ENCODE data around the gene PDE9A. TPM values are rescaled to one million over a fixed set of nuclear protein-coding genes. Genes with fewer than 3 reads are reported as not detected.

Gene PDE9A
- 0.07 and 0.09 TPM in 2 replicates for polyA plus RNA-seq (2011; rRNA removed)
- polyA minus RNA-seq (2011; rRNA and poly(A)+ RNA removed): 0.19 TPM in 1 of 2 replicates, not detected in the other

- ChIA-PET POLR2A (no interaction called here), CTCF (interaction anchor here (2.4 kb wide), 1 partner anchor 8 kb away, joined by 7 read pairs; no protein-coding TSS in a partner anchor)
- no peaks in the 10 kb centered on the region for H3K36me3 ChIP-seq (ENCODE audit: control insufficient read depth, insufficient read depth, low read length)
- TF ChIP-seq, protein P1, sequence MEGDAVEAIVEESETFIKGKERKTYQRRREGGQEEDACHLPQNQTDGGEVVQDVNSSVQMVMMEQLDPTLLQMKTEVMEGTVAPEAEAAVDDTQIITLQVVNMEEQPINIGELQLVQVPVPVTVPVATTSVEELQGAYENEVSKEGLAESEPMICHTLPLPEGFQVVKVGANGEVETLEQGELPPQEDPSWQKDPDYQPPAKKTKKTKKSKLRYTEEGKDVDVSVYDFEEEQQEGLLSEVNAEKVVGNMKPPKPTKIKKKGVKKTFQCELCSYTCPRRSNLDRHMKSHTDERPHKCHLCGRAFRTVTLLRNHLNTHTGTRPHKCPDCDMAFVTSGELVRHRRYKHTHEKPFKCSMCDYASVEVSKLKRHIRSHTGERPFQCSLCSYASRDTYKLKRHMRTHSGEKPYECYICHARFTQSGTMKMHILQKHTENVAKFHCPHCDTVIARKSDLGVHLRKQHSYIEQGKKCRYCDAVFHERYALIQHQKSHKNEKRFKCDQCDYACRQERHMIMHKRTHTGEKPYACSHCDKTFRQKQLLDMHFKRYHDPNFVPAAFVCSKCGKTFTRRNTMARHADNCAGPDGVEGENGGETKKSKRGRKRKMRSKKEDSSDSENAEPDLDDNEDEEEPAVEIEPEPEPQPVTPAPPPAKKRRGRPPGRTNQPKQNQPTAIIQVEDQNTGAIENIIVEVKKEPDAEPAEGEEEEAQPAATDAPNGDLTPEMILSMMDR (IDR thresholded peaks at IDR 0.05; ENCODE audit: insufficient read depth, low read depth, low read length): no peak
- H3K27me3 ChIP-seq (ENCODE audit: control insufficient read depth, insufficient read depth, low read length): peaks cover 30% of the 10 kb centered on the region
- H3K4me3 ChIP-seq (ENCODE audit: low read depth, low read length): no peak within 1 kb of the TSS
- DNase-seq (ENCODE audit: low read depth): no peak
Observed at GRCh38 chr21:42653231-42654061, at the start of gene PDE9A. Gene PDE9A, plus strand, starts transcription at chr21:42653621. Its CDS starts 194 bp downstream, at chr21:42653815.

- DNase-seq (ENCODE audit: low read depth): no peak
- ChIA-PET CTCF (no interaction called here), POLR2A (no interaction called here)
- TF ChIP-seq, protein P1 (IDR thresholded peaks at IDR 0.05; ENCODE audit: insufficient read depth, low read depth, low read length): no peak
- no peak overlapping the region for H3K4me3 ChIP-seq (ENCODE audit: low read depth, low read length)
- H3K36me3 ChIP-seq (ENCODE audit: control insufficient read depth, insufficient read depth, low read length): no peaks in the 10 kb centered on the region
- H3K27me3 ChIP-seq (ENCODE audit: control insufficient read depth, insufficient read depth, low read length): no peaks in the 10 kb centered on the region
Observed at GRCh38 chr21:42607102-42607501, 46.3 kb upstream of the PDE9A start.

DNA sequence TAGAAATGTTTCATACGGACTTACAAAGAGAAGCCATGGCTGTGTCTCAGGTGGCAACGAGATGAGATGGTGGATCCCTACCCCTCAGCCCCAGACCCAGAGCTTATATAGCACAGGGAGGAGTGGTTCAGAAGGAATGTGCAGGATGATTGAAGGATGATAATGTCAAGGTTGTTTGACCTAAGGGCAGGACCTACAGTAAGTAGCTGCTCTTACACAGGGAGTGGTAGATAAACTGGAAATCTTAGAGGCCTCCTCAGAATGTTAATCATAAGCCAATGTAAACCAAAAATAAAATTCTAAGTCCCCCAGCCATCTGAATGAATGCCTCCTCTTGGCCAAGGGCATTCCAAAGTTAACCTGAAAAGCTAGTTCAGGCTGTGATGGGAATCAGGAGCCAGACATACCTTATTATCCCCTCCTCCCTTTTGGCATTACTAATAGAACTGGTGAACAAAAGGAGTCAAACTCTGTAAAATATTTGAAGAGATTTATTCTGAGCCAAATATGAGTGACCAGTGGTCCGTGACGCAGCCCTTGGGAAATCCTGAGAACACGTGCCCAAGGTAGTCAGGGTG is 45.8 kb upstream of the PDE9A start:
- TF ChIP-seq, protein P1 (IDR thresholded peaks at IDR 0.05; ENCODE audit: insufficient read depth, low read depth, low read length): no peak
- H3K4me3 ChIP-seq (ENCODE audit: low read depth, low read length): no peak overlapping the region
- no peaks in the 10 kb centered on the region for H3K27me3 ChIP-seq (ENCODE audit: control insufficient read depth, insufficient read depth, low read length)
- no peak for DNase-seq (ENCODE audit: low read depth)
- POLR2A ChIA-PET: no interaction called here
- CTCF ChIA-PET: no interaction called here
- H3K36me3 ChIP-seq (ENCODE audit: control insufficient read depth, insufficient read depth, low read length): no peaks in the 10 kb centered on the region

GRCh38 chr21:42608446-42608845 is 45.0 kb upstream of the PDE9A start:
- Histone ChIP-seq H3K27me3 (ENCODE audit: control insufficient read depth, insufficient read depth, low read length) (no peaks in the 10 kb centered on the region), H3K36me3 (ENCODE audit: control insufficient read depth, insufficient read depth, low read length) (no peaks in the 10 kb centered on the region), H3K4me3 (ENCODE audit: low read depth, low read length) (no peak overlapping the region)
- POLR2A ChIA-PET: no interaction called here
- CTCF ChIA-PET: no interaction called here
- TF ChIP-seq, protein P1 (IDR thresholded peaks at IDR 0.05; ENCODE audit: insufficient read depth, low read depth, low read length): no peak
- no peak for DNase-seq (ENCODE audit: low read depth)

GRCh38 chr21:42609811-42610210 is 43.6 kb upstream of the PDE9A start:
- ChIA-PET CTCF (no interaction called here), POLR2A (no interaction called here)
- no peak overlapping the region for H3K4me3 ChIP-seq (ENCODE audit: low read depth, low read length)
- no peaks in the 10 kb centered on the region for H3K27me3 ChIP-seq (ENCODE audit: control insufficient read depth, insufficient read depth, low read length)
- H3K36me3 ChIP-seq (ENCODE audit: control insufficient read depth, insufficient read depth, low read length): no peaks in the 10 kb centered on the region
- no peak for DNase-seq (ENCODE audit: low read depth)
- TF ChIP-seq, protein P1 (IDR thresholded peaks at IDR 0.05; ENCODE audit: insufficient read depth, low read depth, low read length): no peak
